HepG2 (cell line): Measurements from ENCODE around the gene GPR137. TPM values are rescaled to one million over a fixed set of nuclear protein-coding genes. Genes with fewer than 3 reads are reported as not detected.

ENCODE experiments used
- ARID2 ChIP-seq: sonication (generic); formaldehyde crosslinking; IDR thresholded peaks from 2 replicates; pipeline ENCODE4 v1.8.1; 2022; ENCODE audit warnings: mild to moderate bottlenecking, missing genetic modification reagents, borderline replicate concordance
- ATF1 ChIP-seq: IDR thresholded peaks from 2 replicates; pipeline ENCODE4 v1.6.1; 2016; ENCODE audit warnings: mild to moderate bottlenecking, control low read depth
- ATF3 ChIP-seq: sonication (generic); formaldehyde crosslinking; IDR thresholded peaks from 2 replicates; pipeline ENCODE4 v1.4.0; 2020; ENCODE audit warnings: missing genetic modification reagents
- CC2D1A ChIP-seq: sonication (generic); formaldehyde crosslinking; IDR thresholded peaks from 2 replicates; pipeline ENCODE4 v1.8.1; 2023; ENCODE audit warnings: mild to moderate bottlenecking, missing genetic modification reagents
- CENPT ChIP-seq: sonication (generic); formaldehyde crosslinking; IDR thresholded peaks from 2 replicates; pipeline ENCODE4 v1.8.0; 2022; ENCODE audit warnings: low read depth, mild to moderate bottlenecking, moderate library complexity, missing genetic modification reagents
- KDM3A ChIP-seq: IDR thresholded peaks from 2 replicates; pipeline ENCODE4 v1.6.1; 2018; ENCODE audit warnings: low read depth, missing compliant biosample characterization
- RBAK ChIP-seq: sonication (generic); formaldehyde crosslinking; IDR thresholded peaks from 2 replicates; pipeline ENCODE4 v1.5.1; 2020; ENCODE audit warnings: mild to moderate bottlenecking, missing genetic modification reagents
- RCOR2 ChIP-seq: IDR thresholded peaks from 2 replicates; pipeline ENCODE4 v1.6.1; 2016; ENCODE audit warnings: missing biosample characterization, missing genetic modification reagents
- STAT6 ChIP-seq: sonication (generic); formaldehyde crosslinking; IDR thresholded peaks from 2 replicates; pipeline ENCODE4 v1.4.0; 2020; ENCODE audit warnings: missing genetic modification reagents, mild to moderate bottlenecking, borderline replicate concordance
- TCF7 ChIP-seq: sonication (generic); IDR thresholded peaks from 2 replicates; pipeline ENCODE4 v1.6.1; 2016; ENCODE audit warnings: antibody characterized with exemption, low read depth
- ZBTB7A ChIP-seq: sonication (generic); formaldehyde crosslinking; IDR thresholded peaks from 2 replicates; pipeline ENCODE4 v1.8.0; 2022; ENCODE audit warnings: mild to moderate bottlenecking, missing genetic modification reagents
- ZNF225 ChIP-seq: sonication (generic); formaldehyde crosslinking; IDR thresholded peaks from 2 replicates; pipeline ENCODE4 v1.4.0; 2020; ENCODE audit warnings: mild to moderate bottlenecking, missing genetic modification reagents
- ZNF34 ChIP-seq: sonication (generic); formaldehyde crosslinking; IDR thresholded peaks from 2 replicates; pipeline ENCODE4 v1.4.0; 2020; ENCODE audit warnings: mild to moderate bottlenecking, missing genetic modification reagents, borderline replicate concordance
- ZNF441 ChIP-seq: sonication (generic); formaldehyde crosslinking; IDR thresholded peaks from 2 replicates; pipeline ENCODE4 v1.7.0; 2021; ENCODE audit warnings: missing genetic modification reagents, borderline replicate concordance
- ZNF451 ChIP-seq: sonication (generic); formaldehyde crosslinking; IDR thresholded peaks from 2 replicates; pipeline ENCODE4 v1.5.0; 2020; ENCODE audit warnings: mild to moderate bottlenecking, missing genetic modification reagents
- ZNF496 ChIP-seq: sonication (generic); formaldehyde crosslinking; IDR thresholded peaks from 2 replicates; pipeline ENCODE4 v1.8.1; 2023; ENCODE audit warnings: mild to moderate bottlenecking, moderate library complexity, missing genetic modification reagents; ENCODE audit not compliant: insufficient replicate concordance
- polyA plus RNA-seq, 8 experiments: library from polyadenylated mRNA; depleted of rRNA in 3 of 8; stranded (reverse) in 7 of 8; unstranded in 1 of 8; fragments of >200 nt; fragmentation: Illumina TruSeq in 4 of 8; extraction: Trizol in 4 of 8; gene quantifications; 2 replicates each; pipeline versions ENCODE4 v1.2.1 to v1.2.3, GENCODE V29; 2011 to 2016; ENCODE audit warnings: low read depth in 4 of 8, missing spikeins in 1 of 8, mixed read lengths in 1 of 8; ENCODE audit not compliant: insufficient read depth in 1 of 8
- total RNA-seq, 5 experiments: library from RNA; depleted of rRNA; stranded (reverse); fragments of >200 nt; fragmentation: Illumina TruSeq; extraction: Trizol; gene quantifications; 2 replicates each; pipeline ENCODE4 v1.2.3, GENCODE V29; 2016; ENCODE audit warnings: low read depth in 1 of 5
- TF ChIP-seq, protein P1 (sequence below): sonication (generic); formaldehyde crosslinking; IDR thresholded peaks from 2 replicates; pipeline ENCODE4 v1.4.0; 2020; ENCODE audit warnings: missing genetic modification reagents
- TF ChIP-seq, protein P2 (sequence below): sonication (generic); formaldehyde crosslinking; IDR thresholded peaks from 2 replicates; pipeline ENCODE4 v1.5.1; 2020; ENCODE audit warnings: mild to moderate bottlenecking, missing genetic modification reagents

Gene GPR137
- total and polyA plus RNA-seq, 2 of the 13 experiments (the other 11 are each of a cell fraction or from before 2014, with no cell fraction given), result 8.5 to 13.2 TPM

GRCh38 chr11:64306876-64307622 is 21.4 kb downstream of the GPR137 start (continued):
- TF ChIP-seq, protein P1, sequence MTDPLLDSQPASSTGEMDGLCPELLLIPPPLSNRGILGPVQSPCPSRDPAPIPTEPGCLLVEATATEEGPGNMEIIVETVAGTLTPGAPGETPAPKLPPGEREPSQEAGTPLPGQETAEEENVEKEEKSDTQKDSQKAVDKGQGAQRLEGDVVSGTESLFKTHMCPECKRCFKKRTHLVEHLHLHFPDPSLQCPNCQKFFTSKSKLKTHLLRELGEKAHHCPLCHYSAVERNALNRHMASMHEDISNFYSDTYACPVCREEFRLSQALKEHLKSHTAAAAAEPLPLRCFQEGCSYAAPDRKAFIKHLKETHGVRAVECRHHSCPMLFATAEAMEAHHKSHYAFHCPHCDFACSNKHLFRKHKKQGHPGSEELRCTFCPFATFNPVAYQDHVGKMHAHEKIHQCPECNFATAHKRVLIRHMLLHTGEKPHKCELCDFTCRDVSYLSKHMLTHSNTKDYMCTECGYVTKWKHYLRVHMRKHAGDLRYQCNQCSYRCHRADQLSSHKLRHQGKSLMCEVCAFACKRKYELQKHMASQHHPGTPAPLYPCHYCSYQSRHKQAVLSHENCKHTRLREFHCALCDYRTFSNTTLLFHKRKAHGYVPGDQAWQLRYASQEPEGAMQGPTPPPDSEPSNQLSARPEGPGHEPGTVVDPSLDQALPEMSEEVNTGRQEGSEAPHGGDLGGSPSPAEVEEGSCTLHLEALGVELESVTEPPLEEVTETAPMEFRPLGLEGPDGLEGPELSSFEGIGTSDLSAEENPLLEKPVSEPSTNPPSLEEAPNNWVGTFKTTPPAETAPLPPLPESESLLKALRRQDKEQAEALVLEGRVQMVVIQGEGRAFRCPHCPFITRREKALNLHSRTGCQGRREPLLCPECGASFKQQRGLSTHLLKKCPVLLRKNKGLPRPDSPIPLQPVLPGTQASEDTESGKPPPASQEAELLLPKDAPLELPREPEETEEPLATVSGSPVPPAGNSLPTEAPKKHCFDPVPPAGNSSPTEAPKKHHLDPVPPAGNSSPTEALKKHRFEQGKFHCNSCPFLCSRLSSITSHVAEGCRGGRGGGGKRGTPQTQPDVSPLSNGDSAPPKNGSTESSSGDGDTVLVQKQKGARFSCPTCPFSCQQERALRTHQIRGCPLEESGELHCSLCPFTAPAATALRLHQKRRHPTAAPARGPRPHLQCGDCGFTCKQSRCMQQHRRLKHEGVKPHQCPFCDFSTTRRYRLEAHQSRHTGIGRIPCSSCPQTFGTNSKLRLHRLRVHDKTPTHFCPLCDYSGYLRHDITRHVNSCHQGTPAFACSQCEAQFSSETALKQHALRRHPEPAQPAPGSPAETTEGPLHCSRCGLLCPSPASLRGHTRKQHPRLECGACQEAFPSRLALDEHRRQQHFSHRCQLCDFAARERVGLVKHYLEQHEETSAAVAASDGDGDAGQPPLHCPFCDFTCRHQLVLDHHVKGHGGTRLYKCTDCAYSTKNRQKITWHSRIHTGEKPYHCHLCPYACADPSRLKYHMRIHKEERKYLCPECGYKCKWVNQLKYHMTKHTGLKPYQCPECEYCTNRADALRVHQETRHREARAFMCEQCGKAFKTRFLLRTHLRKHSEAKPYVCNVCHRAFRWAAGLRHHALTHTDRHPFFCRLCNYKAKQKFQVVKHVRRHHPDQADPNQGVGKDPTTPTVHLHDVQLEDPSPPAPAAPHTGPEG, result no peak
- TF ChIP-seq TCF7 (no peak), CENPT (no peak), ZNF34 (CRISPR knock-in tag) (no peak), RBAK (CRISPR knock-in tag) (no peak), CC2D1A (no peak), ZBTB7A (CRISPR knock-in tag) (no peak; the same call in 1 of the 2 replicates), ZNF225 (CRISPR knock-in tag) (no peak), ATF1 (CRISPR knock-in tag) (no peak), ZNF441 (CRISPR knock-in tag) (0 out of 2 replicates have a peak, but pooled peaks have one; percentile 40), ARID2 (CRISPR knock-in tag) (0 out of 2 replicates have a peak, but pooled peaks have one; percentile 15), STAT6 (CRISPR knock-in tag) (no peak), ZNF451 (CRISPR knock-in tag) (no peak), ATF3 (CRISPR knock-in tag) (no peak), KDM3A (CRISPR knock-in tag) (no peak), RCOR2 (no peak), ZNF496 (CRISPR knock-in tag) (no peak)
- TF ChIP-seq, protein P2, sequence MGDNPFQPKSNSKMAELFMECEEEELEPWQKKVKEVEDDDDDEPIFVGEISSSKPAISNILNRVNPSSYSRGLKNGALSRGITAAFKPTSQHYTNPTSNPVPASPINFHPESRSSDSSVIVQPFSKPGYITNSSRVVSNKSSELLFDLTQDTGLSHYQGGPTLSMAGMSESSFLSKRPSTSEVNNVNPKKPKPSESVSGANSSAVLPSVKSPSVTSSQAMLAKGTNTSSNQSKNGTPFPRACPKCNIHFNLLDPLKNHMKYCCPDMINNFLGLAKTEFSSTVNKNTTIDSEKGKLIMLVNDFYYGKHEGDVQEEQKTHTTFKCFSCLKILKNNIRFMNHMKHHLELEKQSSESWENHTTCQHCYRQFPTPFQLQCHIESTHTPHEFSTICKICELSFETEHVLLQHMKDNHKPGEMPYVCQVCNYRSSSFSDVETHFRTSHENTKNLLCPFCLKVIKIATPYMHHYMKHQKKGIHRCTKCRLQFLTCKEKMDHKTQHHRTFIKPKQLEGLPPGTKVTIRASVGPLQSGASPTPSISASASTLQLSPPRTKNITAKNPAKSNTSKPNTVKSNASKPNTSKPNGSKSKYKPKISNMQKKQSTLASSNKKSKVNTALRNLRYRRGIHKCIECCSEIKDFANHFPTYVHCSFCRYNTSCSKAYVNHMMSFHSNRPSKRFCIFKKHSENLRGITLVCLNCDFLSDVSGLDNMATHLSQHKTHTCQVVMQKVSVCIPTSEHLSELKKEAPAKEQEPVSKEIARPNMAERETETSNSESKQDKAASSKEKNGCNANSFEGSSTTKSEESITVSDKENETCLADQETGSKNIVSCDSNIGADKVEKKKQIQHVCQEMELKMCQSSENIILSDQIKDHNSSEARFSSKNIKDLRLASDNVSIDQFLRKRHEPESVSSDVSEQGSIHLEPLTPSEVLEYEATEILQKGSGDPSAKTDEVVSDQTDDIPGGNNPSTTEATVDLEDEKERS (CRISPR knock-in tag), result no peak
